Erythroblast (primary cell): ENCODE measurements around the gene ENTREP1.

Experiments
- GATA1 ChIP-seq: IDR thresholded peaks from 2 replicates; pipeline ENCODE4 v1.6.1; 2011; ENCODE audit warnings: low read depth, mild to moderate bottlenecking, control low read depth, low read length, moderate library complexity
- POLR2A ChIP-seq: IDR thresholded peaks from 2 replicates; pipeline ENCODE4 v1.6.1; 2011; ENCODE audit warnings: mild to moderate bottlenecking, low read length

DNA sequence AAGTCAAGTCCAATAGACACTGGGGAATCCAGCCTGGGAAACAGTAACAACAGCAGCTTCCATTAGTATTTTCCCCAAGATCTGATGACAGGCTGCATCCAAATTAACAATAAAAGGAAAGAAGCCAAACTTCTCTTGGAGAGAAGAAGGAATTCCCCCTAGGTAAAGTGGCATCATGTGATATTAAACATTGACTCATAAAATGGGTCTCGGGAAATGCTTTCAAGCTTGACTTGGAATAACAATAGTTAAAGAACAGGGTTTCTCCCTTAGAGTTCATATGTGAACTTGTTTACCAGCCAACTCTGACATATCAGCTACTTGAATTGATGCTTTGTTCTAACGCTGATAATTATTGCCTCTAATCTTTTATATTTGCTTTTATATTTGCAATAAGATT lies 45.4 kb downstream of the ENTREP1 start:
- TF ChIP-seq POLR2A (no peak), GATA1 (no peak)
